ENCODE data around the gene PLD6.

Gene PLD6

DNA sequence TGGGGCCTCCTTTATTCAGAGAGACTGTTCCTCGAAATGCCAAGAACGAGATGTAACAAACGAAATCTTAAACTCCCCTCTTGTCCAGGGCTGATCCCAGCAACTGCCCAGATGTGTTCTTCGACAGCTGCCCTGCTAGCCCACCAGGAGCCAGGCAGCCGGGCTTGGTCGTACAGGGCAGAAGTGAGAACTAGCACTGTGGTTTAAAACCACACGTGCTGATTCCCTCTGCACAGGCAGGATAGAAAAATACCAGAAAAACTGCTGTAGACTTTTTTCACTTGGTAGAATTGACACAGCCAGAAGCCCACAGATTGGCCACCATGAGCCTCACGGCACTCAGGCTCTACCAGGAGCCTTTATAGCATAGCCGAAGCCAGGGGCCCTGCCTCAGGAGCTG lies 33.1 kb downstream of the PLD6 start:
- H3K36me3 ChIP-seq (ENCODE audit: control insufficient read depth, insufficient read depth, low read length) = peaks cover 70% of the 10 kb centered on the region
- no peaks in the 10 kb centered on the region for H3K9me3 ChIP-seq (ENCODE audit: control insufficient read depth, insufficient read depth, low read depth, low read length)
- peaks cover 14% of the 10 kb centered on the region; the same call in 1 of the 2 replicates for H3K4me1 ChIP-seq (ENCODE audit: control insufficient read depth, insufficient read depth, low read length)
- H3K9ac ChIP-seq (ENCODE audit: low read length) = no peak overlapping the region
- no peak overlapping the region; the same call in 1 of the 2 replicates for H3K27ac ChIP-seq (ENCODE audit: low read depth, low read length)
- H3K4me3 ChIP-seq (ENCODE audit: low read depth, low read length) = no peak overlapping the region
- no peaks in the 10 kb centered on the region for H3K27me3 ChIP-seq (ENCODE audit: control insufficient read depth, insufficient read depth, low read length)

GRCh38 chr17:17172001-17172939 lies 33.9 kb downstream of the PLD6 start:
- H3K27me3 ChIP-seq (ENCODE audit: control insufficient read depth, insufficient read depth, low read length) = no peaks in the 10 kb centered on the region
- H3K4me3 ChIP-seq (ENCODE audit: low read depth, low read length) = no peak overlapping the region
- H3K36me3 ChIP-seq (ENCODE audit: control insufficient read depth, insufficient read depth, low read length) = peaks cover 71% of the 10 kb centered on the region
- no peak overlapping the region for H3K27ac ChIP-seq (ENCODE audit: low read depth, low read length)
- H3K4me1 ChIP-seq (ENCODE audit: control insufficient read depth, insufficient read depth, low read length) = peaks cover 14% of the 10 kb centered on the region; the same call in 1 of the 2 replicates
- H3K9me3 ChIP-seq (ENCODE audit: control insufficient read depth, insufficient read depth, low read depth, low read length) = no peaks in the 10 kb centered on the region
- peak overlapping the region; percentile 29 for H3K9ac ChIP-seq (ENCODE audit: low read length)

GRCh38 chr17:17171186-17171585 lies 34.9 kb downstream of the PLD6 start:
- no peak overlapping the region for H3K27ac ChIP-seq (ENCODE audit: low read depth, low read length)
- no peaks in the 10 kb centered on the region for H3K9me3 ChIP-seq (ENCODE audit: control insufficient read depth, insufficient read depth, low read depth, low read length)
- no peaks in the 10 kb centered on the region for H3K27me3 ChIP-seq (ENCODE audit: control insufficient read depth, insufficient read depth, low read length)
- H3K36me3 ChIP-seq (ENCODE audit: control insufficient read depth, insufficient read depth, low read length) = peaks cover 71% of the 10 kb centered on the region
- H3K4me3 ChIP-seq (ENCODE audit: low read depth, low read length) = no peak overlapping the region
- H3K9ac ChIP-seq (ENCODE audit: low read length) = no peak overlapping the region
- H3K4me1 ChIP-seq (ENCODE audit: control insufficient read depth, insufficient read depth, low read length) = peaks cover 14% of the 10 kb centered on the region; the same call in 1 of the 2 replicates

- no peak overlapping the region for H3K9ac ChIP-seq (ENCODE audit: low read length)
- no peaks in the 10 kb centered on the region for H3K27me3 ChIP-seq (ENCODE audit: control insufficient read depth, insufficient read depth, low read length)
- H3K4me1 ChIP-seq (ENCODE audit: control insufficient read depth, insufficient read depth, low read length) = peaks cover 14% of the 10 kb centered on the region; the same call in 1 of the 2 replicates
- H3K9me3 ChIP-seq (ENCODE audit: control insufficient read depth, insufficient read depth, low read depth, low read length) = no peaks in the 10 kb centered on the region
- H3K36me3 ChIP-seq (ENCODE audit: control insufficient read depth, insufficient read depth, low read length) = peaks cover 71% of the 10 kb centered on the region
- no peak overlapping the region; the same call in 1 of the 2 replicates for H3K27ac ChIP-seq (ENCODE audit: low read depth, low read length)
- H3K4me3 ChIP-seq (ENCODE audit: low read depth, low read length) = no peak overlapping the region
Observed at GRCh38 chr17:17170346-17170985, 35.7 kb downstream of the PLD6 start.

- Histone ChIP-seq H3K36me3 (ENCODE audit: control insufficient read depth, insufficient read depth, low read length) (peaks cover 73% of the 10 kb centered on the region), H3K27me3 (ENCODE audit: control insufficient read depth, insufficient read depth, low read length) (no peaks in the 10 kb centered on the region), H3K9ac (ENCODE audit: low read length) (no peak overlapping the region), H3K4me3 (ENCODE audit: low read depth, low read length) (no peak overlapping the region), H3K9me3 (ENCODE audit: control insufficient read depth, insufficient read depth, low read depth, low read length) (no peaks in the 10 kb centered on the region), H3K4me1 (ENCODE audit: control insufficient read depth, insufficient read depth, low read length) (peaks cover 14% of the 10 kb centered on the region; the same call in 1 of the 2 replicates), H3K27ac (ENCODE audit: low read depth, low read length) (no peak overlapping the region)
Observed at GRCh38 chr17:17169396-17169795, 36.7 kb downstream of the PLD6 start.

DNA sequence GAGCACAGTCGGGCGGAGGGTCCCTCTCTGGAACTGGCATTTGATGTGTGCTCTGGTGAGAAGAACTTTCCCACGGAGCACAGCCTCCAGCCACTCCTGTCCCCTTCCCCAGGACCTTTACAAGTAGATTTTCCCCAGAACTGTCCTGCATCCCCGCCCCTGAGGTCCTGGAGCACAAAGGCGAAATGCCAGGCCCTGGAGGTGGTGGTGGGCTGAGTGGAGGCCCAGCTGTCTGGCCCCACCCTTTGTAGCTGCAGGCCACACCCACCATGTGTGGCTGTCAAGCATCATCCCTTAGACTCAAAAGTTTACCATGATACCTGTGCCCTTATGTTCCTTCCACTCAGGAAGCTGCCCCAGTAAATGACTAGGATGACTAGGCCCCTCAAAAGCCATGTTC lies 37.7 kb downstream of the PLD6 start:
- H3K4me1 ChIP-seq (ENCODE audit: control insufficient read depth, insufficient read depth, low read length) = peaks cover 14% of the 10 kb centered on the region; the same call in 1 of the 2 replicates
- no peak overlapping the region for H3K9ac ChIP-seq (ENCODE audit: low read length)
- 0 out of 2 replicates have a peak overlapping the region, but pooled peaks have one; percentile 14 for H3K27ac ChIP-seq (ENCODE audit: low read depth, low read length)
- H3K36me3 ChIP-seq (ENCODE audit: control insufficient read depth, insufficient read depth, low read length) = peaks cover 74% of the 10 kb centered on the region
- no peaks in the 10 kb centered on the region for H3K9me3 ChIP-seq (ENCODE audit: control insufficient read depth, insufficient read depth, low read depth, low read length)
- H3K4me3 ChIP-seq (ENCODE audit: low read depth, low read length) = no peak overlapping the region
- no peaks in the 10 kb centered on the region for H3K27me3 ChIP-seq (ENCODE audit: control insufficient read depth, insufficient read depth, low read length)

GRCh38 chr17:17167986-17168385 lies 38.1 kb downstream of the PLD6 start:
- Histone ChIP-seq H3K9ac (ENCODE audit: low read length) (no peak overlapping the region), H3K9me3 (ENCODE audit: control insufficient read depth, insufficient read depth, low read depth, low read length) (no peaks in the 10 kb centered on the region), H3K27me3 (ENCODE audit: control insufficient read depth, insufficient read depth, low read length) (no peaks in the 10 kb centered on the region), H3K36me3 (ENCODE audit: control insufficient read depth, insufficient read depth, low read length) (peaks cover 75% of the 10 kb centered on the region), H3K4me1 (ENCODE audit: control insufficient read depth, insufficient read depth, low read length) (peaks cover 14% of the 10 kb centered on the region; the same call in 1 of the 2 replicates), H3K4me3 (ENCODE audit: low read depth, low read length) (no peak overlapping the region), H3K27ac (ENCODE audit: low read depth, low read length) (0 out of 2 replicates have a peak overlapping the region, but pooled peaks have one; percentile 14)

GRCh38 chr17:17167356-17167755 lies 38.8 kb downstream of the PLD6 start:
- Histone ChIP-seq H3K36me3 (ENCODE audit: control insufficient read depth, insufficient read depth, low read length) (peaks cover 74% of the 10 kb centered on the region), H3K9ac (ENCODE audit: low read length) (no peak overlapping the region), H3K27me3 (ENCODE audit: control insufficient read depth, insufficient read depth, low read length) (no peaks in the 10 kb centered on the region), H3K4me1 (ENCODE audit: control insufficient read depth, insufficient read depth, low read length) (peaks cover 9% of the 10 kb centered on the region; the same call in 1 of the 2 replicates), H3K4me3 (ENCODE audit: low read depth, low read length) (no peak overlapping the region), H3K9me3 (ENCODE audit: control insufficient read depth, insufficient read depth, low read depth, low read length) (no peaks in the 10 kb centered on the region), H3K27ac (ENCODE audit: low read depth, low read length) (no peak overlapping the region)

- Histone ChIP-seq H3K4me3 (ENCODE audit: low read depth, low read length) (no peak overlapping the region), H3K9me3 (ENCODE audit: control insufficient read depth, insufficient read depth, low read depth, low read length) (no peaks in the 10 kb centered on the region), H3K36me3 (ENCODE audit: control insufficient read depth, insufficient read depth, low read length) (peaks cover 78% of the 10 kb centered on the region), H3K27ac (ENCODE audit: low read depth, low read length) (no peak overlapping the region; the same call in 1 of the 2 replicates), H3K27me3 (ENCODE audit: control insufficient read depth, insufficient read depth, low read length) (no peaks in the 10 kb centered on the region), H3K4me1 (ENCODE audit: control insufficient read depth, insufficient read depth, low read length) (no peaks in the 10 kb centered on the region; the same call in 1 of the 2 replicates), H3K9ac (ENCODE audit: low read length) (no peak overlapping the region)
Observed at GRCh38 chr17:17166446-17166845, 39.7 kb downstream of the PLD6 start.

GRCh38 chr17:17165666-17166308 lies 40.3 kb downstream of the PLD6 start:
- Histone ChIP-seq H3K27me3 (ENCODE audit: control insufficient read depth, insufficient read depth, low read length) (no peaks in the 10 kb centered on the region), H3K36me3 (ENCODE audit: control insufficient read depth, insufficient read depth, low read length) (peaks cover 84% of the 10 kb centered on the region), H3K9ac (ENCODE audit: low read length) (no peak overlapping the region), H3K4me3 (ENCODE audit: low read depth, low read length) (no peak overlapping the region), H3K9me3 (ENCODE audit: control insufficient read depth, insufficient read depth, low read depth, low read length) (no peaks in the 10 kb centered on the region), H3K4me1 (ENCODE audit: control insufficient read depth, insufficient read depth, low read length) (no peaks in the 10 kb centered on the region; the same call in 1 of the 2 replicates), H3K27ac (ENCODE audit: low read depth, low read length) (no peak overlapping the region; the same call in 1 of the 2 replicates)
